HG03139 (cell line): ENCODE measurements around the gene LCLAT1.

Source experiments
- ATAC-seq: cut with Tn5 transposase; IDR thresholded peaks from one replicate; pipeline ENCODE4 v1.9.1; 2021; ENCODE audit not compliant: unreplicated experiment

LCLAT1 gene

DNA sequence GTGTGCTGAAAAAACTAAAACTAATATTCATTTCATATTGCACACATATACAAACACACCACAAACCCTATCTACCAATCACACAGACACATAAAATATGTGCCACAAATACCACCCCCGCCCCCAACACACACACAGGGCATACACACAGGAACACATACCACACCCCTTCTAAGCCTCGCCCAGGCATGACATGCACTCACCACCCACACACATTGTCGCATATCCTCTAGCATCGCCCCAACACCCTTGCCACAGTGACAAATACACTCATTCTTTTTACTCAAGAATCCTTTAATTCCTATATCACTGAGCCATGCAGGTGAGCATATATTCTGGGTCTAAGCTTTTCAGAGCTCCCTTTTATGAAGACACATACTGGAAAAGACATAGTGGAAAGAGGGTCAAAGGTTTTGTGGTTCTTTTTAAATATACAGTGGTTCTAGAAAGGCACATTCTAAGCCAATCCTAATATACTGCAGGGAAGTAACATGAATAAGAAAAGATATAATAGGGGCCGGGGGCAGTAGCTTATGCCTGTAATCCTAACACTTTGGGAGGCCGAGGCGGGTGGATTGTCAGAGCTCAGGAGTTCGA, 24.5 kb upstream of the LCLAT1 start:
- no peak for ATAC-seq

GRCh38 chr2:30424231-30424630, 22.8 kb upstream of the LCLAT1 start:
- ATAC-seq: no peak

- ATAC-seq: no peak
These were observed 21.7 kb upstream of the LCLAT1 start for GRCh38 chr2:30425326-30425725.

- ATAC-seq: no peak
These were observed 19.3 kb upstream of the LCLAT1 start for GRCh38 chr2:30427606-30428347.

GRCh38 chr2:30428348-30428662, 18.7 kb upstream of the LCLAT1 start:
- ATAC-seq: no peak

DNA sequence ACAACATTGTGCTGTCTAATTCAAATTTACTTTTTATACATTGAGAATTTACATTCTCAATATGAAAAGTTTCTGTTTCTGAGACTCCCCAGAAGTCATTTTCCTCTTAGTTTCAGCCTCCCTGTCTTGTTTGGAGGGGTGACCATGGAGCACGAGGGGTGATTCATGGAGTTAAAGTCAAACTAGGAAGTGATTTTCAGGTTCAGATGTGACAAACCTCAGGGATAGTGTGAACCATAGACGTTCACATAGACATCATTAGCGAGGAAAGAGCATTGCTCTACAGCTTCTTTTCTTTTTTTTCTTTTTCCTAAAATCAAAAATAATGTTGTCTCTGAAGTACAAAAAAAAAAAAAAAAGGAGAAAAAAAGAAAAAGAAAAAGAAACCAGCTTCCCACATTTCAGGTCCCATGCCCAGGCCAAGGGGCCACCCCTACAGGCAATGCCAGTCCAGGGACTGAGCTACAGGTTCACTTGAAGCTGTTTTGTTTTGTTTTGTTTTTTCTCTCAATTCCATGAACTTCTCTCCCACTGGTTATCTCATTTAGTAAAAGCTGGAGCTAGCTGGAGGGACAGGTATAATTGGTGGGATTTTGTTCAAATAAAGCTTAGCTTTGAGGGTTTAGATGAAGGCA, 18.1 kb upstream of the LCLAT1 start:
- no peak for ATAC-seq

GRCh38 chr2:30433541-30434299, 13.3 kb upstream of the LCLAT1 start:
- ATAC-seq: no peak

DNA sequence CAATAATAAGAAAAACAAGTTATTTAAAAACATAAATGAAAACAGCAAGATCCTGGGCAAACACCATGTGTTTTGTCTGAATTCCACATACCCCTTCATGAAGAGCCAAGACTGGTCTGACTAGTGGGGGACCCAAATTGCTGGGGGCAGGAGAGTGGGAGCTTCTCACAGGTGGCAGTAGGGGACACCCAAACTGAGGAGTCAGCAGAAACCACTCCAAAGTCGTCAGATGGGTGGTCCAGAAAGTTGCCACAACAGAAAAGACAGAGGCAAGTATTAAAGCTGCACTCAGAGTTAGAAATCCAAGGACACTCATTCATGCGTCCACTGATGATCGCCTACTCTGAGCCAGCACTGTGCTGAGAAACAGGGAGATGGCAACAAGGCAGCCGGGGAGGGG, 12.3 kb upstream of the LCLAT1 start:
- no peak for ATAC-seq

DNA sequence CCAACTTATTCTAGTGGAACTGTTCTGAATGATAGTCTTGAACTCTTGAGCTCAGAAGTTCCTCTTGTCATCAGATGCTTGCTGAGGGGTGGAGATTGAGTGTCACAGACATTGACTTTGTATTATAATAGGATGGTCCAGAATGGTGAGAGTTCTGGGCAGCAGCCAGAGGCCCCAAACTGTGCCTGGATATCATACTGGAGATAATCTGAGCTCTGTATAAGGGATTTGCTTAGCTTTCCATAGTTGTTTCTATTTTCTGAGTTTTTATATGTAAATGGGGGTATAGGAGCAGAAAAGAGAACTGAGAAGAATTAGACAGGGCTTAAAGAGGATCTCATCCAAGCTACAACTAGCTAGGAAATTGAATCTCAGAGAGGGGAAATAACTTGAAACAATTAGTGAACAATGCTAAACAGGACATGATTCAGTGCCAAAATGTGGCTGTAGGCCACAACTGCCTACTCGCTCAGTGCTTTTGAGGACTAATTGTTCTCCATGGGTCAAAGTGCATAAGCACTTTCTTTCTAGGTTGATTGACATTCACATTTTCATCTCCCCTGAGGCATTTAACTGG, 10.1 kb upstream of the LCLAT1 start:
- no peak for ATAC-seq

- ATAC-seq: no peak
These were observed 9.1 kb upstream of the LCLAT1 start for GRCh38 chr2:30437809-30438548.

DNA sequence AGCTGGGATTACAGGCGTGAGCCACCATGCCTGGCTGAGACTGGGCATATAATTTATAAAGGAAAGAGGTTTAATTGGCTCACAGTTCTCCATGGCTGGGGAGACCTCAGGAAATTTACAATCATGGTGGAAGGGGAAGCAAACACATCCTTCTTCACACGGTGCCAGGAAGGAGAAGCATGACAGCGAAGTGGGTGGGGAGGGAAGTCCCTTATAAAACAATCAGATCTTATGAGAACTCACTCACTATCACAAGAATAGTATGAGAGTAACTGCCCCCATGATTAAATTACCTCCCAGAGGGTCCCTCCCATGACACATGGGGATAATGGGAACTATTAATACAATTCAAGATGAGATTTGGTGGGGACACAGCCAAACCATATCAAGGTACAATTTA, 7.8 kb upstream of the LCLAT1 start:
- no peak for ATAC-seq

DNA sequence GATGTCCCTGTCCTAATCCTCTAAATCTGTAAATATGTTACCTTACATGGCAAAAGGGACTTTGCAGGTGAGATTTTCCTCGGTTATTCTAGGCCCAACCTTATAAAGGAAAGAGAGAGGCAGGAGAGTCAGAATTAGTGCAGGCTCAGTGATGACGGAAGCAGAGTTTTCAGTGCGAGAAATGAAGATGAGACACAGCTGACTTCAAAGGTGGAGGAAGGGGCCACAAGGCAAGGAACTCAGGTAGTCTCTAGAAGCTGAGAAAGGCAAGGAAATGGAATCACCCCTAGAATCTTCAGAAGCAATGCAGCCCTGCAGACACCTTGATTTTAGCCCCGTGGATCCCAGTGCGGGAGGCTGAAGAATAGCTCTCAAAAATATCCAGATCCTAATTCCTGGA, 7.2 kb upstream of the LCLAT1 start:
- no peak for ATAC-seq

DNA sequence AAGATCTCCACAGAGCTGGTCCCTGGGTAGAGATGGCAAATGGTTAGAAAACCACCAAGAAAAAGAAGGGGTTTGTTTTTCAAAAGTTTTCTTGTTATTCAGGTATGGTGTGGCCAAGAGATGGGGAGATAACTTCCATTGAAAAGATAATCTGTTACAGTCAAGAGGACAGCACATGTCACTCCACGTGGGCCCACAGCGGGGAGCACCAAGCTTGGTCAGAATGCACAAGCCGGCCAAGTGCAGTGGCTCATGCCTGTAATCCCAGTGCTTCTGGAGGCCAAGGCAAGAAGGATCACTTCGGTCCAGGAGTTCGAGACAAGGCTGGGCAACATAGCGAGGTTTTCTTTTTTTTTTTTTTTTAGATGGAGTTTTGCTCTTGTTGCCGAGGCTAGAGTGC, 6.0 kb upstream of the LCLAT1 start:
- no peak for ATAC-seq

DNA sequence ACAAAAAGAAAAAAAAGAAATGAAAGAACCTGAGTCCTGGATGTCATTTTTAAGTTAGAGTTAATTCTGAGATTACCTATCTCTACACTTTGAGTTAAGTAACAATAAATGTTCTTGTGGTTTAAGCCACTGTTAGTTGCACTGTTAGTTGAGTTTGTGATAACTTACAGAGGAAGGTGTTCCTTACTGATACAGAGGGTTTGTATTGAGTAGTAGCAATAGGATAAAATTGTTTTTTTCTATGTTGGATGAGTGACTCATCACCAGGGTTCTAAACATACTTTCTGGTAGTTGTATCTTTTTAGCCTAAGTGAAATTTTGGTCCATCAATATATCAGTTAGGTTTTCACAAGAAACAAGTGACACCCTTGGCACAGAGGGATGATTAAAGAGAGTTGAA, 4.0 kb upstream of the LCLAT1 start:
- no peak for ATAC-seq

DNA sequence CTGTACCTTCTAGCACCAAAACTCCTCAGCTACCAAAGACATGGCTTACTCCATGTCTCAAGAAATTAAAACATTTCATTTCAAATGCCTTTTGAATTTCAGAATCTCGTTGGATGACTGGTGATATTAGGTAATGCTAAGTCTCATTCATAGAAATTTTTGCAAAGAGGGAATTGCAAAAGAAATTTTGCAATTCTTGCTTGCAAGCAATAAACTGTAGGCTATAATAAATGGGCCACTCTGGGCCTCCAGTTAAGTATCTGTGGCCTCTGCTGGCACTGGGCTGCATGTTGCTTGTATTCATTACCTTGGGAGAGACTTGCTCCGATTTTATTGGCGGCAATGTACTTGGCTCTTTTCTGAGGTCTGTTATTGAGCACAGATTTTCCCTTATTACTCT, 2.8 kb upstream of the LCLAT1 start:
- ATAC-seq: no peak

DNA sequence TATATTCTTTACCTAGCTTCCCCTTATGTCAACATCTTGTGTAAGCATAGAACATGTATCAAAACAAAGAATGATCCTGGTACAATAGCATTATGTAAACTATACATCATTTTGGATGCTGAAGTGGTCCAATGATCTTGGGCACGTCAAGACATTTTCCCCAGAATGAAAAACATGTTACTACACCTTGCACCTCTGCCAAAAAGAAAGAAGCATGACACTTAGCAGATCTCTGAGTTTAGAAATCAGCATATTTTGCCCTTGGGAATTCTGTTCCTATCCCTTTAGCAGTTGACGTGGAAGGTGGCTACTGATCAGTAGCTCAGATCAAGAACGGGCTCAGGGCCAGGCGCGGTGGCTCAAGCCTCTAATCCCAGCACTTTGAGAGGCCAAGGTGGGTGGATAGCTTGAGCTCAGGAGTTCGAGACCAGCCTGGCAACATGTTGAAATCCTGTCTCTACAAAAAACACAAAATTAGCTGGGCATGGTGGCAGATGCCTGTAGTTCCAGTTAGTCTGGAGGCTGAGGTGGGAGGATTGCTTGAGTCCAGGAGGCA, 1.7 kb upstream of the LCLAT1 start:
- ATAC-seq: no peak

GRCh38 chr2:30446602-30447148, 371 bp upstream of the LCLAT1 start:
- ATAC-seq: no peak

DNA sequence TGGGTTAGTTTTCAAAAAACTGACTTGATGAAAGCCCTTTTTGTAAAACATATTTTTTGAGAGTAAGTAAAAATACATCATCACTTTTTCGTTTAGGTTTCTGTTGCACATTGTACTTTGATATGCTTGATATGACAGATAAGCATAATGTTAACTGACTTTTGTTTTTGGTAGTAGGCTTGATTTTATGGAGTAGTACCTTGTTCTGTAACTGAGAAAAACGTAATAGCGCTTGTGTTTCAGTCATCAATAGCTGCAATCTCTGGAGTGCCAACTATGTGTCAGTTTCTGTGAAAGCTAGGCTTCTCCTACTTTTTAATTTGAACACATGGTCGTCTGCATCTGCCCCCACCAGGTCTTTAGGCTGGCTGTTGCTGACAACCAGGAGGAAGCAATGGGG, 1.3 kb downstream of the LCLAT1 start:
- no peak for ATAC-seq

DNA sequence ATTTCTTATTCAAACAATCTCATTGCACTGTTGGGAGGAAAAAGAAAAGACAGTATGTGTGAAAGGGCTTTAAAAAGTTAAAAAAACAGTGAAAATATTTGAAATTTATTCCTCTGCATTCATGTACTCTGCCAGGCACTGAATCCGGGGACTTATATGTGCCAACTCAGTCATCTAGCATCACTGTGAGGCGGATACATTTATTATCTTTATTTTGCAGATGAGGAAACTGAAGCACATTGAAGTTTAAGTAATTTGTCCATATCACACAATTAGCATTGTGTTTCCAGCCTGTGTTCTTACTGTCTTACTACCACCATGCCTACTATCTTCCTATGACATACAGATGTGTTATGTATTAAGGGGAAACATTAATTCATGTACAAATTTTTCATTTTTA, 1.8 kb downstream of the LCLAT1 start:
- ATAC-seq: no peak

DNA sequence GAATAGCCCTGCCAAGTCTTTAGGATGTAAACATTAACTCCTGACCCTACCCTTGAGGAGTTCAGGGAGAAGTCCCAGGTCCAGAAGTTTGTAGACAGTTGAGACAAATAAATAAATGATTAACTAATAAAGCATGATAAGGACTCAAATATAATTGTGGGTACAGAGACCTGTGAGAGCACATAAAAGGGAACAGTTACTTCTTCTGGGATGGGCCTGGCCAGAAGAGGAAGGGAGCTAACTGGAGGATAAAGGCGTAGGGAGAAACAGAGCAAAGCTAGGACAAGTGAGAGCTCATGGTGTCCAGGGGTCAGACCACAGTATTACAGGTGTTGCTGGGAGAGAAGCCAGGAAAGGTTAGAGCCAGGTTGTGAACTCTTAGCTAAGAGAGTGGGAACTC, 3.0 kb downstream of the LCLAT1 start:
- no peak for ATAC-seq
